Upper lobe of left lung (tissue), 6 donors: ENCODE measurements around the gene TMPRSS9. TPM values are rescaled to one million over a fixed set of nuclear protein-coding genes. Genes with fewer than 3 reads are reported as not detected.

Source experiments
- ATAC-seq, 2 donors: fragments of 200-7000 bp; cut with Tn5 transposase; one replicate each; pipeline ENCODE4 v1.9.1; 2022; ENCODE audit warnings: mild to moderate bottlenecking in 2 of 2, moderate library complexity in 2 of 2; ENCODE audit not compliant: low FRiP score in 2 of 2
- DNase-seq, 2 donors: peaks; one replicate each; pipeline ENCODE4 v3.0.0-alpha.2; 2019 to 2020
- H3K27ac ChIP-seq, 4 donors: fragments of 200-600 bp; sonication (generic); one replicate each; pipeline ENCODE4 v1.5.1; 2016 to 2019
- H3K27me3 ChIP-seq, 4 donors: fragments of 200-600 bp; sonication (generic); one replicate each; pipeline ENCODE4 v1.5.1; 2017 to 2019
- H3K36me3 ChIP-seq, 4 donors: fragments of 200-600 bp; sonication (generic); one replicate each; pipeline ENCODE4 v1.5.1; 2016 to 2019
- H3K4me1 ChIP-seq, 4 donors: fragments of 200-600 bp; sonication (generic); one replicate each; pipeline ENCODE4 v1.5.1; 2018 to 2019
- H3K4me3 ChIP-seq, 4 donors: fragments of 200-600 bp; sonication (generic); one replicate each; pipeline ENCODE4 v1.5.1; 2017 to 2019; ENCODE audit warnings: mild to moderate bottlenecking in 2 of 4, moderate library complexity in 1 of 4
- H3K9me3 ChIP-seq, 4 donors: fragments of 200-600 bp; sonication (generic); one replicate each; pipeline ENCODE4 v1.5.1; 2018 to 2019
- EP300 ChIP-seq, 4 donors: sonication (generic); formaldehyde crosslinking; IDR thresholded peaks; one replicate each; pipeline ENCODE4 v1.5.1; 2017; ENCODE audit warnings: antibody characterized with exemption in 4 of 4, control low read depth in 2 of 4
- POLR2A ChIP-seq, 4 donors: fragments of 450-650 bp; IDR thresholded peaks; one replicate each; pipeline ENCODE4 v1.5.1; 2016 to 2017; ENCODE audit warnings: antibody characterized with exemption in 4 of 4, mild to moderate bottlenecking in 2 of 4
- POLR2AphosphoS5 ChIP-seq, 2 donors: sonication (generic); formaldehyde crosslinking; IDR thresholded peaks; one replicate each; pipeline ENCODE4 v1.5.1; 2017; ENCODE audit warnings: antibody characterized with exemption in 2 of 2
- WGBS, 2 donors: methylation state at CpG; one replicate each; pipeline ENCODE4 v1.1.5; 2017 to 2018; 5-methylcytosine and 5-hydroxymethylcytosine counted together
- total RNA-seq, 6 donors: library from RNA; depleted of rRNA in 4 of 6; stranded (reverse); fragments of >200 nt in 4 of 6; gene quantifications; one replicate each; pipeline versions ENCODE4 v1.1.0 to v1.2.1, GENCODE V29; 2016 to 2021
- TF ChIP-seq, protein P1 (sequence below), 6 experiments: fragments of 450-650 bp in 4 of 6; fragments of 200-600 bp in 2 of 6; sonication (generic) in 2 of 6; IDR thresholded peaks; one replicate each; pipeline ENCODE4 v1.5.1; 2016 to 2019; ENCODE audit warnings: antibody characterized with exemption in 6 of 6
- donor health status: DM: no; HTN: no; CAD: no; lungs with moderate emphysema.
- donor health status: DM: no; HTN: yes; CAD: no; lungs with severe emphysema.

Gene TMPRSS9
- total RNA-seq, 6 donors from 2014 or later: 0.14 to 0.55 (median 0.26) TPM; not detected in 2

GRCh38 chr19:2358548-2359173, 1.4 kb upstream of the TMPRSS9 start:
- Histone ChIP-seq H3K9me3 (no peaks in the 10 kb centered on the region), H3K27ac (no peak overlapping the region), H3K27me3 (peaks cover 0 to 20% (median 11%) of the 10 kb centered on the region in 4 donors), H3K36me3 (peaks cover 0 to 14% (median 9%) of the 10 kb centered on the region in 4 donors), H3K4me1 (no peaks in the 10 kb centered on the region), H3K4me3 (no peak overlapping the region)
- no peak for ATAC-seq
- 75 to 79% methylated on average over 28 of the region's 28 CpGs for WGBS, 2 donors
- TF ChIP-seq, protein P1, sequence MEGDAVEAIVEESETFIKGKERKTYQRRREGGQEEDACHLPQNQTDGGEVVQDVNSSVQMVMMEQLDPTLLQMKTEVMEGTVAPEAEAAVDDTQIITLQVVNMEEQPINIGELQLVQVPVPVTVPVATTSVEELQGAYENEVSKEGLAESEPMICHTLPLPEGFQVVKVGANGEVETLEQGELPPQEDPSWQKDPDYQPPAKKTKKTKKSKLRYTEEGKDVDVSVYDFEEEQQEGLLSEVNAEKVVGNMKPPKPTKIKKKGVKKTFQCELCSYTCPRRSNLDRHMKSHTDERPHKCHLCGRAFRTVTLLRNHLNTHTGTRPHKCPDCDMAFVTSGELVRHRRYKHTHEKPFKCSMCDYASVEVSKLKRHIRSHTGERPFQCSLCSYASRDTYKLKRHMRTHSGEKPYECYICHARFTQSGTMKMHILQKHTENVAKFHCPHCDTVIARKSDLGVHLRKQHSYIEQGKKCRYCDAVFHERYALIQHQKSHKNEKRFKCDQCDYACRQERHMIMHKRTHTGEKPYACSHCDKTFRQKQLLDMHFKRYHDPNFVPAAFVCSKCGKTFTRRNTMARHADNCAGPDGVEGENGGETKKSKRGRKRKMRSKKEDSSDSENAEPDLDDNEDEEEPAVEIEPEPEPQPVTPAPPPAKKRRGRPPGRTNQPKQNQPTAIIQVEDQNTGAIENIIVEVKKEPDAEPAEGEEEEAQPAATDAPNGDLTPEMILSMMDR (IDR thresholded peaks at IDR 0.05): no peak
- TF ChIP-seq POLR2AphosphoS5 (IDR thresholded peaks at IDR 0.05) (no peak), POLR2A (IDR thresholded peaks at IDR 0.05) (no peak), EP300 (IDR thresholded peaks at IDR 0.05) (no peak)
- peak in 1 of 2 donors; percentile 55 for DNase-seq

- Histone ChIP-seq H3K27ac (no peak overlapping the region), H3K9me3 (no peaks in the 10 kb centered on the region), H3K4me1 (no peaks in the 10 kb centered on the region), H3K27me3 (peaks cover 0 to 20% (median 11%) of the 10 kb centered on the region in 4 donors), H3K4me3 (no peak overlapping the region), H3K36me3 (no peaks in the 10 kb centered on the region)
- no peak for ATAC-seq
- TF ChIP-seq POLR2A (IDR thresholded peaks at IDR 0.05): no peak
- no peak for TF ChIP-seq EP300 (IDR thresholded peaks at IDR 0.05)
- TF ChIP-seq POLR2AphosphoS5 (IDR thresholded peaks at IDR 0.05): no peak
- TF ChIP-seq, protein P1 (IDR thresholded peaks at IDR 0.05): no peak
- no peak for DNase-seq
- WGBS, 2 donors: 60 to 81% methylated on average over 6 to 9 of the region's 11 CpGs
Observed at GRCh38 chr19:2360833-2361232, 768 bp downstream of the TMPRSS9 start.

GRCh38 chr19:2361246-2362045, 1.4 kb downstream of the TMPRSS9 start:
- no peak for DNase-seq
- Histone ChIP-seq H3K9me3 (no peaks in the 10 kb centered on the region), H3K4me3 (no peak overlapping the region), H3K27me3 (peaks cover 0 to 20% (median 11%) of the 10 kb centered on the region in 4 donors), H3K36me3 (no peaks in the 10 kb centered on the region), H3K27ac (no peak overlapping the region), H3K4me1 (no peaks in the 10 kb centered on the region)
- TF ChIP-seq POLR2A (IDR thresholded peaks at IDR 0.05) (no peak), EP300 (IDR thresholded peaks at IDR 0.05) (no peak), POLR2AphosphoS5 (IDR thresholded peaks at IDR 0.05) (no peak)
- TF ChIP-seq, protein P1 (IDR thresholded peaks at IDR 0.05): no peak
- ATAC-seq: no peak
- WGBS, 2 donors: 39% methylated on average over 21 of the region's 24 CpGs; no CpG with 5 or more reads in 1 of the 2 donors

DNA sequence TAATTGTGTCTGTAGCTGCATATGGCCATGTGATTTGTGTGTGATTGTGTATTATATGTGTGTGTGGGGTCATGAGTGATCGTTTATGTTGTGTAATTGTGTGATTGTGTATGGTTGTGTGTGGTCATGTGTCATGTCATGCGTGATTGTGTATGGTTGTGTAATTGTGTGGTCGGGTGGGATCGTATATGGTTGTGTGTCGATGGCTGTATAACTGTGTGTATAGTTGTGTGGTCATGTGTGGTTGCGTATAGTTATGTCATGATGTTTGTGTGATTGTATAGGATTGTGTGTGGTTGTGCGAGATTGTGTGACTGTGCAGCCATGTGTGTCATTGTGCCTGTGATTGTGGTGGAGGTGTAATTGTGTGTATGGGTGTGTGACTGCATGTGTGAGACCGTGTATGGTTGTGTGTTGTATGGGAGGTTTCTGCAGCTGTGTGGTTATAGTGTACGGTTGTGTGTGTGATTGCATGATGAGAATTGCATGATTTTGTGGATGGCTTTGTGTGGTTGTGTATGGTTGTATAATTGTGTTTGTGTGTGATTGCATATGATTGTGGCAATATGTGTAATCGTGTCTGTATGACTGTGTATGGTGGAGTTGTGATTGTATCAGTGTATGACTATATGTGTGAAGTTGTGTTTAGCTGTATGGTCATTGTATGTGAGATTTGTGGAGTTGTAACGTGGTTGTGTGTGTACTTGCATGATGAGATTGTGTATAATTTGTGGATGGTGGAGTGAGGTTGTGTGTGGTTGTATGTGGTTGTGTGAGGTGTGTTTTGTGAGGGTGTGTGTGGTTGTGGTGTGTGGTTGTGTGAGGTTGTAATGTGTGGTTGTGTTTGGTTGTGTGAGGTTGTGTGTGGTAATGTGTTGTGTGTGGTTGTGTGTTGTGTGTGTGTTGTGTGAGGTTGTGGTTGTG, 2.2 kb downstream of the TMPRSS9 start:
- TF ChIP-seq POLR2AphosphoS5 (IDR thresholded peaks at IDR 0.05): no peak
- TF ChIP-seq EP300 (IDR thresholded peaks at IDR 0.05): no peak
- TF ChIP-seq, protein P1 (IDR thresholded peaks at IDR 0.05): no peak
- no peak for TF ChIP-seq POLR2A (IDR thresholded peaks at IDR 0.05)
- no peak for ATAC-seq
- WGBS, 2 donors: 90 to 91% methylated on average over 11 of the region's 11 CpGs
- Histone ChIP-seq H3K27me3 (peaks cover 0 to 20% (median 11%) of the 10 kb centered on the region in 4 donors), H3K9me3 (no peaks in the 10 kb centered on the region), H3K4me1 (no peaks in the 10 kb centered on the region), H3K27ac (no peak overlapping the region), H3K4me3 (no peak overlapping the region), H3K36me3 (no peaks in the 10 kb centered on the region)
- DNase-seq: no peak
